Activated naive CD8-positive, alpha-beta T cell treated with anti-CD3 and anti-CD28 coated beads, Interleukin-2, amount 50 U/mL, for 24 hours (primary cell): ENCODE measurements around the gene HDAC5.

ENCODE experiments used
- ATAC-seq: fragments of 150-1000 bp; cut with Tn5 transposase; one replicate; pipeline ENCODE4 v1.10.0; 2021
- DNase-seq: peaks from one replicate; pipeline ENCODE4 v3.0.0; 2021
- H3K27ac Mint-ChIP-seq: one replicate; pipeline ENCODE4 v1.8.0; 2021; ENCODE audit warnings: mild to moderate bottlenecking, mixed read lengths
- H3K27me3 Mint-ChIP-seq: one replicate; pipeline ENCODE4 v1.8.0; 2021; ENCODE audit warnings: mixed read lengths
- H3K36me3 Mint-ChIP-seq: one replicate; pipeline ENCODE4 v1.8.0; 2021; ENCODE audit warnings: low read depth, mixed read lengths
- H3K4me1 Mint-ChIP-seq: one replicate; pipeline ENCODE4 v1.8.0; 2021; ENCODE audit warnings: mixed read lengths
- H3K4me3 Mint-ChIP-seq: one replicate; pipeline ENCODE4 v1.8.0; 2021; ENCODE audit warnings: mild to moderate bottlenecking, moderate library complexity, mixed read lengths
- H3K9me3 Mint-ChIP-seq: one replicate; pipeline ENCODE4 v1.8.0; 2021; ENCODE audit warnings: mixed read lengths

HDAC5 gene

GRCh38 chr17:44077595-44077909 lies 45.9 kb downstream of the HDAC5 start:
- Mint-ChIP-seq H3K9me3 (no peaks in the 10 kb centered on the region), H3K27ac (no peak overlapping the region), H3K27me3 (no peaks in the 10 kb centered on the region), H3K4me1 (peaks cover 6% of the 10 kb centered on the region), H3K36me3 (peaks cover 5% of the 10 kb centered on the region), H3K4me3 (no peak overlapping the region)
- no peak for DNase-seq
- ATAC-seq, result no peak

GRCh38 chr17:44076716-44077594 lies 46.5 kb downstream of the HDAC5 start:
- Mint-ChIP-seq H3K27ac (no peak overlapping the region), H3K36me3 (peaks cover 3% of the 10 kb centered on the region), H3K9me3 (no peaks in the 10 kb centered on the region), H3K4me1 (peaks cover 9% of the 10 kb centered on the region), H3K27me3 (no peaks in the 10 kb centered on the region), H3K4me3 (no peak overlapping the region)
- DNase-seq (no peak), ATAC-seq (no peak)

GRCh38 chr17:44075598-44076293 lies 47.7 kb downstream of the HDAC5 start:
- peaks cover 2% of the 10 kb centered on the region for H3K36me3 Mint-ChIP-seq
- H3K27ac Mint-ChIP-seq, result no peak overlapping the region
- no peak overlapping the region for H3K4me3 Mint-ChIP-seq
- no peaks in the 10 kb centered on the region for H3K9me3 Mint-ChIP-seq
- no peak for DNase-seq
- no peak for ATAC-seq
- no peaks in the 10 kb centered on the region for H3K27me3 Mint-ChIP-seq
- H3K4me1 Mint-ChIP-seq, result peaks cover 18% of the 10 kb centered on the region

DNA sequence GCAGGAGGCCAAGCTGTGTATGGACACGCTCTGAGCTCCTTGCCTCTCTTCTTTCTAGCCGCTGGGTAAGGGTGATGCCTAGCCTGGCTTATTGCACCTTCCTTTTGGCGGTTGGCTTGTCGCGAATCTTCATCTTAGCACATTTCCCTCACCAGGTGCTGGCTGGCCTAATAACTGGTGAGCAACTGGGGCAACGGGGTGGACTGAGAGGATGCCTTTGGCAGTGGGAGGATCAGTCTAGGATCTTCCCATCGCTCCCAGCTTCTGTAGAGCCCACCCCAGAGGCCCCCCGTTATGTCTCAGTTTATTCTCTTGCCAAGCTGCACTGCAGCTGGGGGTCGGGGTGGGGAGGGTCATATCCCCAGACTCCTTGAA lies 48.5 kb downstream of the HDAC5 start:
- Mint-ChIP-seq H3K9me3 (no peaks in the 10 kb centered on the region), H3K36me3 (peaks cover 2% of the 10 kb centered on the region), H3K27ac (no peak overlapping the region), H3K4me3 (no peak overlapping the region), H3K27me3 (no peaks in the 10 kb centered on the region), H3K4me1 (peaks cover 24% of the 10 kb centered on the region)
- DNase-seq, result no peak
- ATAC-seq, result no peak

- H3K4me1 Mint-ChIP-seq, result peaks cover 28% of the 10 kb centered on the region
- DNase-seq, result no peak
- H3K27me3 Mint-ChIP-seq, result no peaks in the 10 kb centered on the region
- ATAC-seq, result no peak
- no peak overlapping the region for H3K4me3 Mint-ChIP-seq
- H3K9me3 Mint-ChIP-seq, result no peaks in the 10 kb centered on the region
- H3K36me3 Mint-ChIP-seq, result peaks cover 2% of the 10 kb centered on the region
- no peak overlapping the region for H3K27ac Mint-ChIP-seq
Observed at GRCh38 chr17:44074231-44074910, 49.1 kb downstream of the HDAC5 start.

DNA sequence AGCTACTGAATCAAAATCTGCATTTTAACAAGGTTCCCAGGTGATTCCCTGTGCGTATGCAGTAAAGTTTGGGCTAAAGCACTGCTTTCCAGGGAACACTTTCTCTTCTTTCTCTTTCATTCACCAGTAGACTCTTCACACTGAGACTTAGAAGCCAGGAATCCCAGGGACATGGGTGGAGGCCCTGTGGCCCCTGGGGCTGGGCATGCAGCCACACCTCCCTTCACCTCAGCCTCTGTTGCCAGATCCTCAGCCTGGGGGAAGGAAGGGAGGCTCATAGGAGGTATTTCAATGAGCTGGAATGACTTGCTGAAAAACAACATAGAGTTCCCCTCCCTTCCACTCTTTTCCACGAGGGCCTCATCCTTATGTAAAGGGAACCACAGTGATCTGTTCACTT lies 51.7 kb downstream of the HDAC5 start:
- Mint-ChIP-seq H3K4me1 (peaks cover 38% of the 10 kb centered on the region), H3K4me3 (peak overlapping the region; percentile 97), H3K27ac (peak overlapping the region; percentile 98), H3K36me3 (peaks cover 2% of the 10 kb centered on the region), H3K27me3 (no peaks in the 10 kb centered on the region), H3K9me3 (no peaks in the 10 kb centered on the region)
- no peak for DNase-seq
- no peak for ATAC-seq

GRCh38 chr17:44071198-44071520 lies 52.3 kb downstream of the HDAC5 start:
- Mint-ChIP-seq H3K9me3 (no peaks in the 10 kb centered on the region), H3K4me1 (peaks cover 41% of the 10 kb centered on the region), H3K27me3 (no peaks in the 10 kb centered on the region), H3K36me3 (peaks cover 2% of the 10 kb centered on the region), H3K4me3 (peak overlapping the region; percentile 97), H3K27ac (peak overlapping the region; percentile 98)
- no peak for ATAC-seq
- DNase-seq, result no peak

DNA sequence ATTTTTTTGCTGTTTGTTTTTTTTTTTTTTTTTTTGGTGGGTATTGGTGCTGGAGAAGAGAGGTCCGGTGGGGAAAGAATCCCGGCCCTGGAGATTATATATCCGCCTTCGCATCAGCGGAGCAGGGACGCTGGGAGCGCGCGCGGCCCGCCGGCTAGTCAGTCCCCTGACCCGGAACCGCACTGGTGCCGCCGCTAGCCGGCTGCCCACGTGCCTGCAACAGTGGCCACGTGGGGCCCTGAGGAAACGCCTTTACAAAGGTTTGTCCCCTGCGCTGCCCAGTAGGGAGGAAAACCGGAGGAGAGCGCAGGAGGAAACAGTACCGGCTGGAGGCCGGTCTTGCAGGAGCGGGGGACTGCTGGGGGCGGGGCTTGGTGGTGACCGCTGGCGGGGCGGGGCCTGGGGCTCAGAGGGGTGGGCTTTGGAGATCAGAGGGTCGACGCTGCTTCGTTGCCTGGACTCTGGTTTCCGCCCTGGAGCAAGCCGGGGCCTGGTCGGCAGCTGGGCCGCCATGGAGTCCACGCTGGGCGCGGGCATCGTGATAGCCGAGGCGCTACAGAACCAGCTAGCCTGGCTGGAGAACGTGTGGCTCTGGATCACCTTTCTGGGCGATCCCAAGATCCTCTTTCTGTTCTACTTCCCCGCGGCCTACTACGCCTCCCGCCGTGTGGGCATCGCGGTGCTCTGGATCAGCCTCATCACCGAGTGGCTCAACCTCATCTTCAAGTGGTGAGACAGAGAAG lies 52.8 kb downstream of the HDAC5 start, which contains the start of gene G6PC3:
G6PC3 (plus strand) TSS at position 281 of the 743 bp plus-strand sequence; CDS start at position 512, 231 bp downstream.
- Mint-ChIP-seq H3K27me3 (no peaks in the 10 kb centered on the region), H3K4me1 (peaks cover 44% of the 10 kb centered on the region), H3K4me3 (peak within 1 kb of the TSS; percentile 97), H3K27ac (peak within 1 kb of the TSS; percentile 98), H3K36me3 (peaks cover 5% of the 10 kb centered on the region), H3K9me3 (no peaks in the 10 kb centered on the region)
- ATAC-seq (peak; percentile 82), DNase-seq (peak; percentile 92)

DNA sequence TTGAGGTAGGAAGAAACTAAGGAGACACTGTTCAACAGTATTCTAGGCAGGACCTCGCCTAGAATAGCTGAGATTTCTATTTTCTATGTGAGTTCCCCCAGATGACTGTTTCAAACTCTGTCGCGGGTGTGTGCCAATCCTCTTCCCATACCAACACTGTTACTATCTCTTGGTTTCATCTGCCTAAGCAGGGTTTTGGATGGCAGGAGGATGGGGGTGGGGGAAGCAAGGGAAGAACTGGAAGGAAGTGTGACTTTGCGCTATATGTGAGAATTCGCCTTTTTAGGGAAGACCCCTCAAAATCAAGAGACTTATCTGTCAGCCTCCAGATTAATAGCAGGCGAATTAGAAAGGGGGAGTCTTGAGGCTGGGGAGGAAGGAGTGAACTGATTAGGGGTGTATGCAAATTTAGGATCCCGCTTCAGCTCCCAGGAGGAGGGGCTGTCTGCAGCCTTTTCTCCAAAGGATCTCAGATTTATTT lies 53.4 kb downstream of the HDAC5 start:
- H3K36me3 Mint-ChIP-seq, result peaks cover 8% of the 10 kb centered on the region
- peak overlapping the region; percentile 97 for H3K4me3 Mint-ChIP-seq
- no peak for ATAC-seq
- peak overlapping the region; percentile 98 for H3K27ac Mint-ChIP-seq
- H3K27me3 Mint-ChIP-seq, result no peaks in the 10 kb centered on the region
- no peaks in the 10 kb centered on the region for H3K9me3 Mint-ChIP-seq
- DNase-seq, result peak; percentile 17
- peaks cover 50% of the 10 kb centered on the region for H3K4me1 Mint-ChIP-seq

- Mint-ChIP-seq H3K4me1 (peaks cover 62% of the 10 kb centered on the region), H3K36me3 (peaks cover 23% of the 10 kb centered on the region), H3K4me3 (peak overlapping the region; percentile 98), H3K27me3 (no peaks in the 10 kb centered on the region), H3K27ac (no peak overlapping the region), H3K9me3 (no peaks in the 10 kb centered on the region)
- ATAC-seq (no peak), DNase-seq (no peak)
Observed at GRCh38 chr17:44067545-44067940, 55.9 kb downstream of the HDAC5 start.

GRCh38 chr17:44066204-44066930 lies 57.1 kb downstream of the HDAC5 start, which contains the start of gene LSM12:
TSS of gene LSM12 (minus strand) at chr17:44066671. CDS start at chr17:44066587, 84 bp downstream.
- H3K36me3 Mint-ChIP-seq, result peaks cover 32% of the 10 kb centered on the region
- no peaks in the 10 kb centered on the region for H3K9me3 Mint-ChIP-seq
- peak; percentile 74 for ATAC-seq
- peak; percentile 96 for DNase-seq
- H3K27me3 Mint-ChIP-seq, result no peaks in the 10 kb centered on the region
- H3K4me3 Mint-ChIP-seq, result peak within 1 kb of the TSS; percentile 98
- H3K4me1 Mint-ChIP-seq, result peaks cover 58% of the 10 kb centered on the region
- H3K27ac Mint-ChIP-seq, result peak within 1 kb of the TSS; percentile 95

- peak overlapping the region; percentile 95 for H3K27ac Mint-ChIP-seq
- H3K4me1 Mint-ChIP-seq, result peaks cover 56% of the 10 kb centered on the region
- H3K36me3 Mint-ChIP-seq, result peaks cover 35% of the 10 kb centered on the region
- DNase-seq (peak; percentile 22), ATAC-seq (no peak)
- peak overlapping the region; percentile 98 for H3K4me3 Mint-ChIP-seq
- no peaks in the 10 kb centered on the region for H3K9me3 Mint-ChIP-seq
- H3K27me3 Mint-ChIP-seq, result no peaks in the 10 kb centered on the region
Observed at GRCh38 chr17:44065668-44066203, 57.7 kb downstream of the HDAC5 start.
